Muscle of arm (tissue), 14 donors: ENCODE measurements around the gene HSPG2. TPM values are rescaled to one million over a fixed set of nuclear protein-coding genes. Genes with fewer than 3 reads are reported as not detected.
"Not testable (repeated sequence)": the region's sequence is repeated elsewhere in the genome, so short reads cannot be mapped to it uniquely, and the experiment has no call there.

ENCODE experiments used
- DNase-seq: peaks from one replicate; pipeline ENCODE4 v3.0.0-alpha.2; 2013
- long read RNA-seq, 11 donors: transcript quantifications; one replicate each; lab custom pipeline, GENCODE V29; 2026
- polyA plus RNA-seq, 12 donors: library from polyadenylated mRNA; unstranded; fragments of 120-200 nt; gene quantifications; one replicate each; pipeline ENCODE4 v1.2.1, GENCODE V29; 2013; ENCODE audit not compliant: insufficient read length in 12 of 12

Gene HSPG2
- 100 to 1,000 TPM; 190 to 355 (median 246) TPM for polyA plus RNA-seq
- long read RNA-seq, donor 1, partial matches to known transcripts = 0 of 6 reads
- long read RNA-seq, donor 1, other reads (novel, unspliced or antisense) = 0 of 6 reads
- long read RNA-seq, donor 2, partial matches to known transcripts = 45 of 56 reads
- long read RNA-seq, donor 2, other reads (novel, unspliced or antisense) = 0 of 56 reads
- long read RNA-seq, donor 3, partial matches to known transcripts = 0 of 8 reads
- long read RNA-seq, donor 3, other reads (novel, unspliced or antisense) = 0 of 8 reads
- long read RNA-seq, donor 4, partial matches to known transcripts = 6 of 11 reads
- long read RNA-seq, donor 4, other reads (novel, unspliced or antisense) = 0 of 11 reads
- long read RNA-seq, donor 5, partial matches to known transcripts = 0 of 2 reads
- long read RNA-seq, donor 5, other reads (novel, unspliced or antisense) = 0 of 2 reads
- long read RNA-seq, donor 6, partial matches to known transcripts = 12 of 16 reads
- long read RNA-seq, donor 6, other reads (novel, unspliced or antisense) = 0 of 16 reads
- long read RNA-seq, donor 7, partial matches to known transcripts = 19 of 24 reads
- long read RNA-seq, donor 7, other reads (novel, unspliced or antisense) = 0 of 24 reads
- long read RNA-seq, donor 8, partial matches to known transcripts = 17 of 22 reads
- long read RNA-seq, donor 8, other reads (novel, unspliced or antisense) = 0 of 22 reads
- long read RNA-seq, donor 9 = 0 reads
- long read RNA-seq, donor 10, partial matches to known transcripts = 43 of 45 reads
- long read RNA-seq, donor 10, other reads (novel, unspliced or antisense) = 0 of 45 reads
- long read RNA-seq, donor 11, partial matches to known transcripts = 26 of 32 reads
- long read RNA-seq, donor 11, other reads (novel, unspliced or antisense) = 0 of 32 reads

GRCh38 chr1:21937034-21937371 is at the start of gene HSPG2:
HSPG2 (minus strand) TSS chr1:21937310; CDS start chr1:21937217, 93 bp downstream.
- DNase-seq = no peak

- not testable (repeated sequence) for DNase-seq
Measured at GRCh38 chr1:21986386-21986785, 49.3 kb upstream of the HSPG2 start.

- DNase-seq = not testable (repeated sequence)
Measured at GRCh38 chr1:21985893-21986292, 48.8 kb upstream of the HSPG2 start.

- not testable (repeated sequence) for DNase-seq
Measured at GRCh38 chr1:21983539-21983938, 46.4 kb upstream of the HSPG2 start.

DNA sequence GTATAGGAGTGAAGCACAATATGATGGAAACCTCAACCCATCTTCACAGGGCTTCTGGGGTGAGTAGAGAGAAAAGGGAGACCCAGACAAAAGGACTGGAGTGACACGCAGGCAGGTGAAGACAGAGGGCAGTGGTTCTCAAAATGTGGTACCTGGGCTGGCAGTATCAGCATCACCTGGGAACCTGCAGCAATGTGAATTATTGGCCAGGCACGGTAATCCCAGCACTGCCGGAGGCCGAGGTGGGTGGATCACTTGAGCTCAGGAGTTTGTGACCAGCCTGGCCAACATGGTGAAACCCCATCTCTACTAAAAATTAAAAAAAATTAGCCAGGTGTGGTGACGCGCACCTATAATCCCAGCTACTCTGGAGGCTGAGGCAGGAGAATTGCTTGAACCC is 45.0 kb upstream of the HSPG2 start:
- DNase-seq = not testable (repeated sequence)

DNA sequence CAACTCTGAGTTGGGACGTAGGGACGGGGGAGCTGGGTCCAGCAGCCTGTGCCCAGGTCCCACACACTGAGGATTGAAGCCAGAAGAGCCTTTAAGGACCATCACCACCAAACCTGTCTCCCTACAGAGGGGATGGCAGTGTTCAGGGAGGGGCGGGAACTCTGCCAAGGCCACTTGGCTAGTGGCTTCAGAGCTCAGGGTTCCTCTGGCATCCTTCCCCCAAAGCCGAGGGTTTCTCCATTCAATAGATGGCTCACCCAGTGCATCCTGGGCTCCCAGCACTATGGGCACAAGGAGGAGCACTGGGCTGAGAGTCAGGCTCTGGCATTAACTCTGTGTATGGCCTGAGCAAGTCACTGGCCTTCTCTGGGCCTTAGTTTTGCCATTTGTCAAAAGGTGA is 44.1 kb upstream of the HSPG2 start:
- not testable (repeated sequence) for DNase-seq

GRCh38 chr1:21980515-21981220 is 43.6 kb upstream of the HSPG2 start:
- not testable (repeated sequence) for DNase-seq

GRCh38 chr1:21978209-21978608 is 41.1 kb upstream of the HSPG2 start:
- not testable (repeated sequence) for DNase-seq

- DNase-seq = not testable (repeated sequence)
Measured at GRCh38 chr1:21976703-21977239, 39.7 kb upstream of the HSPG2 start, which contains the start of gene CELA3B. CELA3B (plus strand) TSS chr1:21977022; CDS start chr1:21977040, 18 bp downstream.

GRCh38 chr1:21975296-21975695 is 38.2 kb upstream of the HSPG2 start:
- not testable (repeated sequence) for DNase-seq

DNA sequence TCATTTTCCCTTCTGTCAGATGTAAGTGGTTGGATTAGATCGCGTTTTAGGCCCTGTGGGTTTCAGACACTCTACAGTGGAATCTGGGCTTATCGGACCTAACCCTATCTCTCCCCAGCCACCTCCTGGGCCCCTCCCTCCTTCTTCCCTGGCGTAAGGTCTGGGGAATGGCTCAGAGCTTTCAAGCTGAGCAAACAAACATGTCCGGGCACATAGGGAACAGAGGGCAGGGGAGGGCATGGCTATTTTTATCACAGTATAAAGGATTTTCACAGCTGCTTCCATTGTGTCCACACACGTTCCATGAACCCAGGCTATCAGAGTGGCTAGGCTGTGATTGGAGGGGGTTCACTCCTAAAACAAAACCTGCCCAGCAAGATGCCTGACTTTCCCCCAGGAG is 37.6 kb upstream of the HSPG2 start:
- not testable (repeated sequence) for DNase-seq

DNA sequence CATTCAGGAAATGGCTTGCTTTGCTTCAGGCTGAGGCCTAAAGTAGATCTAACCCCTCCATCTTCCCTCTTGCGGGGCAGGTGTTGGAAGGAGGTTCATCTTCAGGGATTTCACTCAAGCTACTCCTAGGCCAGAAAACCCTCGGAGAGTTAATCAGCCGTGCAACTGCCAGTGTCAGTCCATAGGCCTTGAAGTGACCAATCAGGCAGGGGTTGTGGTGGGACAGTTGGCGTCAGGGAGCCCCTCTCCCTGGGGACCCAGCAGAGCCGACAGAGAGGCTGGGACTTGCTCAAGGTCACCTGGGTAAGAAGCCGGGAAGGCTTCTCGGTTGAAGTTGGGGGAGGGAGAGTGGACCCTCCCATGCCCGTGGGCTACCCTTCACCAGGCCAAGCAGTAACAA is 36.8 kb upstream of the HSPG2 start:
- DNase-seq = not testable (repeated sequence)

DNA sequence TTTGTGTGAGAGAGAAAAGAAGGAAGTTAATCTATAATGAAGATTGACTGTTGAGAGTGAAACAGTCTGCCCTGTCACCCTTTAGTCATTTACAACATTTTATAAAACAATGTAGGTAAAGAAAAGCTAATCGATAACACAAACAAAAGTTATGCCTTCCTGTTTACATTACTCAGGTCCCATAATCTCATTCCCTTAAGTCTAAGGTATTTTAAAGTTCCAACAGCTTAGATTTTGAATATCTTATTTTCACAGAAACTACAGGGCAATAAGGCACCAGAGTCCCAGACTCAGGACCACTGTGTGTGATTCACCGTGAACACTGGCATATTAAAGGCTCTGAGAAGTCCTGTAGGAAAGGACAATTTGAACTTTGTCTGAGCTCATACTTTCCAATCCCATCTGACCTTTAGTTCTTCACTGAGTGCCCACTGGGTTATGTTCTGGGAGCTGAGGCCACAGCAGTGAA is 35.9 kb upstream of the HSPG2 start:
- DNase-seq = not testable (repeated sequence)

GRCh38 chr1:21970523-21970922 is 33.4 kb upstream of the HSPG2 start:
- not testable (repeated sequence) for DNase-seq

DNA sequence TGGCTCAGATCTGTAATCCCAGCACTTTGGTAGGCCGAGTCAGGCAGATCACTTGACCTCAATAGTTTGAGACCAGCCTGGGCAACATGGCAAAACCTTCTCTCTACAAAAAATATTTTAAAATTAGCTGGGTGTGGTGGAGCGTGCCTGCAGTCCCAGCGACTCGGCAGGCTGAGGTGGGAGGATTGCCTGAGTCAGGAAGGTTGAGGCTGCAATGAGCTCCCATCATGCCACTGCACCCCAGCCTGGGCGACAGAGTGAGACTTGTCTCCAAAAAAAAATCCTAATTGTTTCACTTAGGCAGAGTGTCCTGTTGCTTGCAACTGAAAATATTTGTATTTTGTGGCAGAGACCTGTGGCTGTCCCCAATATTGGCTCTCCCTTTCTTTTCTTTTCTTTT is 32.0 kb upstream of the HSPG2 start:
- not testable (repeated sequence) for DNase-seq

DNA sequence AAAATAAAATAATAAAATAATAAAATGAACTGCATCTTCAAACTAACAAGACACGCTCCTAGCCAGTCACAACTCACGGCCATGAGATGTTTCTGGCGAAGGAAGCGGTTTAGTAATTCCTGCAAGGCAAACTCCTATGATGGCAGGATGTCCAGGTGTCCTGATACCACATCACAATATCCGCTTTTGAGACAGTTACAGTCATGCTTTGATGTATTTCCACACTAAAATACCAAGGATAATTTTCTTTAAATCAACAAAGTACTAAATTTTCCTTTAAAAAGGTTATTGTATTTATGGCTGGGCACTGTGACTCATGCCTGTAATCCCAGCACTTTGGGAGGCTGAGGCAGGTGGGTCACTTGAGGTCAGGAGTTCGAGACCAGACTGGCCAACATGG is 30.1 kb upstream of the HSPG2 start:
- not testable (repeated sequence) for DNase-seq

GRCh38 chr1:21966247-21967000 is 29.3 kb upstream of the HSPG2 start:
- DNase-seq = no peak

- peak; percentile 78 for DNase-seq
Measured at GRCh38 chr1:21963477-21964217, 26.5 kb upstream of the HSPG2 start.

- DNase-seq = no peak
Measured at GRCh38 chr1:21961799-21962198, 24.7 kb upstream of the HSPG2 start.

DNA sequence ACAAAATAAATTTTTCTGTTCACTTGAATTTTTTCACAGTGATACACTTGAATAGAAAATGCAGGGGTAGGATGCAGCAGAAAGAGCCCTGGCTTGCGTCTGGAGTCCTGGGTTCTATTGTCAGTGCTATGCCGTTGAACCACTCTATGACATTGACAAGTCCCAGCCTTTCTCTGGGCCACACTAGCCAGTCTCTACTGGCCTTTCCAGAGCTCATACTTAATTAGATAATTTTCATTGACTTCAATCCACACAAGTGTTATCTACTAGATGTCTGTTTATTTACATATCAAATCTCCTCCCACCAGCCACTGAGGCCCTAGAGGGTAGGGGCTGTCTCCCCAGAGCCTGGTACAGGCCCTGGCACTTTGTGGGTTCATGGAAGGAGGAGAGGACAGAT is 24.2 kb upstream of the HSPG2 start:
- DNase-seq = no peak
